Measurements from ENCODE around the gene ZNF618.

ZNF618 gene, protein sequence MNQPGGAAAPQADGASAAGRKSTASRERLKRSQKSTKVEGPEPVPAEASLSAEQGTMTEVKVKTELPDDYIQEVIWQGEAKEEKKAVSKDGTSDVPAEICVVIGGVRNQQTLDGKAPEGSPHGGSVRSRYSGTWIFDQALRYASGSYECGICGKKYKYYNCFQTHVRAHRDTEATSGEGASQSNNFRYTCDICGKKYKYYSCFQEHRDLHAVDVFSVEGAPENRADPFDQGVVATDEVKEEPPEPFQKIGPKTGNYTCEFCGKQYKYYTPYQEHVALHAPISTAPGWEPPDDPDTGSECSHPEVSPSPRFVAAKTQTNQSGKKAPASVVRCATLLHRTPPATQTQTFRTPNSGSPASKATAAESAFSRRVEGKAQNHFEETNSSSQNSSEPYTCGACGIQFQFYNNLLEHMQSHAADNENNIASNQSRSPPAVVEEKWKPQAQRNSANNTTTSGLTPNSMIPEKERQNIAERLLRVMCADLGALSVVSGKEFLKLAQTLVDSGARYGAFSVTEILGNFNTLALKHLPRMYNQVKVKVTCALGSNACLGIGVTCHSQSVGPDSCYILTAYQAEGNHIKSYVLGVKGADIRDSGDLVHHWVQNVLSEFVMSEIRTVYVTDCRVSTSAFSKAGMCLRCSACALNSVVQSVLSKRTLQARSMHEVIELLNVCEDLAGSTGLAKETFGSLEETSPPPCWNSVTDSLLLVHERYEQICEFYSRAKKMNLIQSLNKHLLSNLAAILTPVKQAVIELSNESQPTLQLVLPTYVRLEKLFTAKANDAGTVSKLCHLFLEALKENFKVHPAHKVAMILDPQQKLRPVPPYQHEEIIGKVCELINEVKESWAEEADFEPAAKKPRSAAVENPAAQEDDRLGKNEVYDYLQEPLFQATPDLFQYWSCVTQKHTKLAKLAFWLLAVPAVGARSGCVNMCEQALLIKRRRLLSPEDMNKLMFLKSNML

DNA sequence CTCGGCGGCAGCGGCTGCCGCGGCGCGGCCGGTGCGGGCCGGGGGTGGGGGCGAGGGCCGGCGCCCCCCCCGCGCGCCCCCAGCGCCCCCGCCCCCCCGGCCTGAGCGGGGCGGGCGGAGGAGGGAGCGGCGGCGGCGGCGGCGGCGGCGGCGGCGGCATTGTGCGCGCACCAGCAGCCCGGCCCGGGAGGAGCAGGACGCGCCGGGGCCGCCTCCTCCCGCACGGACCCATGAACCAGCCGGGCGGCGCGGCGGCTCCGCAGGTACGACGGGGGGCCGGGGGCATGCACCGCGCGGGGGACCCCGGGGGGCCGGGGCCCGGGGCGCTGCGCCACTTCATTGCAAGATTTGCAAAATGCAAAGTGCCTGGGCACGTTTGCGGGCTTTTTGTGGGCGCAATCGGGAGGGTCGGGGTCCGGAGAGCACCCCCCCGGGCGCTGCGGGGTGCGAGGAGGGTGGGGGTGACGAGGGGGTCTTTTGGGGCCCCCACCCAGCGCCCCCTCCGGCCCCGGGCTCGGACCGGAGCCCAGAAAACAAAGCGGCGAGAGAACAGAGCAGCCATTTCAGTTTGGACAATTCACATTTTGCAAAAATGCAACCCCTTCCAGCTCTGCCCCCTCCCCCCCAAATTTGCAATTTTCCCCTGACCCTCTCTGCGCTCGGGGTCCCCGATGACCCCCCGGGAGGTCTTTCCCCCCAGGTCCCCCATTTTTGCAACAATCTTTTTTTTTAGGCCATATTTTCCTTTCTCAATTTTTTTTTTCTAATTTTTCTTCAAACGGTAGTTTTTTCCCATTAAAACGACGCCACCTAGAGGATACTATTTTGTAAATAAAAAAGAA lies at the start of gene ZNF618:
Gene ZNF618, plus strand, starts transcription at position 159 of the 842 bp plus-strand sequence. Its CDS starts 72 bp downstream, at position 231.
- peak; percentile 90 for FAIRE-seq

DNA sequence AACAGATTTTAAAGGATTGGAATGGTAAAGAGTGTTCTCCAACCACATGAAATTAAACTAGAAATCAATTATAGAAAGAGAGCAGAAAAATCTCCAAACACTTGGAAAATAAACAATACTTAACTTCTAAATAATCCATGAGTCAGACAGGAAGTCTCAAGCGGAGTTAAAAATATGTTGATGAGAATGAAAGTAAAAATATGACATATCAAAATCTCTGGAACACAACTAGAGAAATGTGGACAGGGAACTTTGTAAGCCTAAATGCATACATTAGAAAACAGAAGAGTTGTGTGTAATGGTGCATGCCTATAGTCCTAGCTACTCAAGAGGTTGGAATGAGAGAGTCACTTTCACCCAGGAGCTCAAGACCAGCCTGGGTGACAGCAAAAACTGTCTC lies 47.9 kb upstream of the ZNF618 start:
- no peak for FAIRE-seq

DNA sequence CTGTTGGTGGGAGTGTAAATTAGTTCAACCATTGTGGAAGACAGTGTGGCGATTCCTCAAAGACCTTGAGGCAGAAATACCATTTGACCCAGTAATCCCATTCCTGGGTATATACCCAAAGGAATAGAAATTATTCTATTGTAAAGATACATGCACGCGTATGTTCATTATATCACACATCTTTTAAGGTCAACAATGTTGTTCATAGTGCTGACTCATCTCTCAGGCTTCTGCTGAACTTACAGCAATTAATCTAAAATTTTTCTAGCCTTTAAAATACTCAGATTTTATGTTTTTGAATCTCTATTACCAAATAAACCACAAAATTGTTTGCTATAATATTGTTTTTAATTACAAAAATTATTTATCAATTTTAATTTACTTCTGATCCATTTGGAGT lies 38.8 kb upstream of the ZNF618 start:
- no peak for FAIRE-seq

DNA sequence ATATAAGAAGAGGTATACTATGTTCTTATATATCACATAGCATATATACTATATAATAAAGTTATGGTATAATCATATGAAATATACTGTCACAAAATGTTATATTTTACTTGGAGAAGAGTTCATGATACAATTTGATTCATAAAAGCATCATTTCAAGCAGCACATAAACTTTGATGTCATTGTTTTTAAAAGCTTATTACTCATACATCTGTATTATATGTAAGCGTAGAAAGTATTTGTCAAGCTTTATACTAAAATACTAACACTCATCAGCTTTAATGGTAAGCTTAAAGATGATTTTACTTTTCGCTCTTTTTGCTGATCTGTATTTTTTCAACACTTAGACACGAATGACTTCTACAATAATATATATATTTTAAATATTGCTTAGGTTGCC lies 34.0 kb upstream of the ZNF618 start:
- FAIRE-seq, result no peak

DNA sequence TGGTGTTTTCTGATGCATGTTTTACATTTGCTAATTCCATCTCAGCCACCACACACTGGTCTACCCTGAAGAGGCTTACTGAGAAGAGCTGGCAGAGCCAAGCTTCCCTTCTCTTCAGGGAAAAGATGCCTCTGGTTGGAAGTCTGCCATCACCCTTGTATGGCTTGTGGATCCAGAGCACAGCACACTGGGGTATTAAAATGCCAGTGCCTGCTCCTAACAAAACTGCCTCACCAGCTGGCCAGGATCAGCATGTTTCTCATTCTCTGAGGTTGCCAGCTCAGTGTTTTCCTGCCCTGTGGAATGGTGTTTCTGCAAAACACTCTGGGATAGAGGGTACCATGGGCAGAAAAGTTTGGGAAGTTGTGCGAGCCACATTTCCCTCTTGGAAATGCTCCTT lies 31.6 kb upstream of the ZNF618 start:
- no peak for FAIRE-seq

DNA sequence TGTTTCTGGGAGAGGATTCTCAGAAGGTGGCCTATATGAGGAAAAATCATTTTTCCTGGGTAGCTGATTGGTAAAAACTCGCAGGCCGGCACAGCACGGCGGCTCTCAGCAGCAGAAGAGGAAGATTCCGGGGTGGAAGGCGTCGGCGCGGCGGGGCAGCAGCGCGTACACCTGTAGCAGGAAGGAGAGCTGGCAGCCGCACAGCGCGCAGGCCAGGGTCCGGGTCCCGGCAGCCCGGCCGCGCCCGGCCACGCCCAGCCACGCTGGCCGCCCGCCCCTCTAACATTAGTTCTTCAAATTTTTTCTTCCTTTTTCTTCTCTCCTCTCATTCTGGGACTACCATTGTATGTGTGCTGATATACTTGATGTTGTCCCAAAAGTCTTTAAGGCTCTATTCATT lies 24.8 kb upstream of the ZNF618 start:
- no peak for FAIRE-seq

DNA sequence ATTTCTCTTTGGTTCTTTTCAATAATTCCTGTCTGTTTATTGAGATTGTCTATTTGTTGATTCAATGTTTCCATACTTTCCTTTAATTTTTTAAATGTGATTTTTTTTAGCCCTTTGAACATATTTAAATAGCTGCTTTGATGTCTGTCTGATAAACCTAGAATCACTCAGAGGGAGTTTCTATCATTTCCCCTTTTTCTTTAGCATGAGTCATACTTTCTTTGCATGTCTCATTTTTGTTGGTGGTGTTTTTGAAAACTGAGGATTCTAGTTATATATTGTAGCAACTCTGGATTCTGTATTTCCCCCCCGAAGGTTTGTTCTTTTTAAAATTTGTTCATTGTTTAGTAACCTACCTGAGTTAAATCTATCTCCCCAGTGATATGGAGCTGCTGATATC lies 24.2 kb upstream of the ZNF618 start:
- FAIRE-seq, result no peak

DNA sequence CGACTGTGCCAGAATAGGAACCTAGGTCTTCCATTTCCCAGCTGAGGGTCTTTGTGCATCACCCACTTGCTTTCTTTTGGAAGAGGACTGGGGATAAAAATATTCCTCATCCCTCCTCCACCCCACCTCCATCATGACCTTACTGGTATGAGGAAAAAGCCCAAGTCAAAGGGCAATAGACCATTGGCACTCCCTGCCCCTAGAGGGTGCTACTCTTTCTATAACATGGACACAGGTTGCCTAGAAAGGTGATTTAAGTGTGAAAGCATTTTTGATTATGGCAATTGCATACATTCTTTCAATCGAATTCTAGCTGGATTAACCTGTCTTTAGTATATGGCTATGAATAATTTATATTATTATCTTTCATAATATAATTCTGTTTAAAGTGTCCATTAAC lies 22.8 kb upstream of the ZNF618 start:
- peak; percentile 21 for FAIRE-seq

DNA sequence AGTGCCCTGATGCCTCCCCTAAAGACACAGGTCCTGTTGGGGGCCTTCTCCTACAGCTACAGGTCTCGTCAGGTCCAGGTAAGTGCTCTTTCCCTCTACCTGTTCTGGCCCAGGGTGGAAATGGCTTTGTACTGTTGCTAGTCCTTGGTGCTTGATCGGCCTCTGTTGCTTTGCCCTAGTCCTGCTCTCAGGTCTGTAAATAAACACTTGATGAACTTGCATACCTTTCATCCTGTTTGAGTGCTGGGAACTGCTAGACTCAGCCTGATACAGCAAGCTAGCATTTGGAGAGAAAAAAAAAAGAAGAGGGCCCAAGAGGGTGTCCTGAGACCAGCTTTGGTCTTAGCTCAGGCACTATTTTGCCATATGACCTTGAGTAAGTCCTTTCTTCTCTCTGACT lies 21.8 kb upstream of the ZNF618 start:
- FAIRE-seq, result no peak

DNA sequence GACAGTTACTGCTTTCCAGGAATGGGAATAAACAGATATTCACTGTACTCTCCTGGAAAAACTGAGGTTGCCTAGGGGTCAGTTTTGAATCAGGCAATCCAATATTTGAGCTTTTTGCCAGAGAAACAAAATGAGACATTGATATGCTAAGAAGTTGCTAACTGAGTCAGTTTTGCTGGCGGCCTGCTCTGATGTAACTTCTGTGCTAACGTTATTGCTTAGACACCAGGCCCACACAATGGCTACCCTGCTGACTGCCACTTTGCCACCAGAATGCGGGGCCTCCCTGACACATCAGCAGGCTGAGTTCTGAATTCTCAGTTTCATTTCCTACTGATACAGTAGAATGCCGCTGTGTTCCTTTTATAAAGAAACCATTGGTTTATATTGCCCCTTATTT lies 18.2 kb upstream of the ZNF618 start:
- FAIRE-seq, result no peak

DNA sequence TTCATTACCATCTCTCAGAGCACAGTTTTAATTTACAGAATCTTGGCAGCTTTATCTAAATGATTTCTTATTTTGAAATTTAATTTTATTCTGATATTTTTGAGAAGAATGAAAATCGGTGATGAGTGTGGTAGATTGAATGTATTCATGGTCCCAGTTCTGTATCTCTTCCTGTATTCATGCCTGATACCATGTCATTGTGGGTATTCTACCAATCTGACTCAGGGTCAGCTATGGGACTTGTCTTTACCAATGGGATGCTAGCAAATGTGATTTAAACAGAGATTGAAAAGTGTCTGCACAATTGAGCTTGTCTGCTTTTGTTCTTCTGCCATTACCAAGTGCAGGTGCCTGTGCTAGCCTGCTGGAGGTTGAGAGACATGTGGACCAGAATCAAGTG lies 17.8 kb upstream of the ZNF618 start:
- no peak for FAIRE-seq

DNA sequence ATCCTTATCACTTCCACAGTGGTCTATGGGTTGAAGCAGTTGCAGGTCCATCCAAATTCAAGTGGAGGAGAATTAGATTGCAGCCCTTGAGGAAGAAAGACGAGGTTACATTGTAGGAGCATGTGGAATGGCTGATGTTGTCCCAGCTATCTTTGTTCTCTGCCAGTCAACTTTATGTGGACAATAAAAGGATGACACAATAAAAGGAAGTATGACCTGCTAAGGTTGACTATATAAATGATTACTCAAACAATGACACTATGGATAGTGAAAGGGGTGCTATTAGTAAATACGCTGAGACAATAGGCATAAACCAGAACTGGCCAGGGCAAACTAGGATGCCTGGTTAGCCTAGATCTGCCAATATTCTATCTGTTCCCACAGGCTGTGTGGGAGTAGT lies 12.8 kb upstream of the ZNF618 start:
- no peak for FAIRE-seq

DNA sequence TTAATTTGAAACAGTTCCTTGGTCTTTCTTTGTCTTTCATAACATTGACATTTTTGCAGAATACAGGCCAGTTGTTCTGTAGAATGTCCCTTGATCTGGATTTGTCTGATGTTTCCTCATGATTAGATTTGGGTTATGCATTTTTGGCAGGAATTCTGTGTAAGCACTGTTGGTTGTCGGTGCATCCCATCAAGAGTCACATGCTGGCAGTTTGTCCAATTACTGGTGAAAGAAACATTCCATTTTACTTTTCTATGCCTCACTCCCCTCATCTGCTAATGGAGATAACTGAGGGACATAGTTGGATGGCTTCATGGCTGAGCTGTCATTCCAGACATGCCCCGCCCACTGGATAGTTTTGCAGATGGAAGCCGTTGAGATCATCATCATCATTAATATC lies 7.6 kb upstream of the ZNF618 start:
- FAIRE-seq, result no peak

DNA sequence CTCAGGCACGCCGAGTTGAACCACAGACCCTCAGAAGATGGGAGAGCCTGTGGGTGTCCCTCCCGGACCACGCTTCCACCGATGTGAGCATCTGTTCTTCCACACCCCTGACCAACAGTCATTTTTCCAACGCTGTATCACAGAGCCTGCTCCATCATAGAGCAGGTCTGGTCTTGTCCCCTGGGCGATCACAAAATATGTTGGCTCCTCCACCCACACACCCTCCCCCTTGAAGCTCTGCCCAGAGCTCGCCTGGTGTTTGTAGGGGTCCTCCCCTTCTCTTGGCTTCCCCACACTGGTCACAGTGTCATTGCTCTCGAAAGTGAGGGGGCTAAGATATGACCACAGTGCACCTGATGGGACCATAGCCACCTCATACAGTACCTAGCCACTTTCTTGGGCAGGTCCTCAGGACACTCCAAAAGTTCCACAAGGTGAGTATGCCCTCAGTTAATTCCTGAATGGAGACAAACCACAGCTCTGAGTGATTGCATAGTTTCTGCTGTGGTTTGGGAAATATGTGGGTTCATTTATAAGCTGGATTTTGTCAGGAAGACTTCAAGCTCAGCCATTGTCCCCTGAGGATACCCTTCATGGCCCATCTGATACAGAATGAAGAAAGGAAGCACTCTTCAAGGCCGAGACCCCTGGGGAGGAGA lies 3.5 kb upstream of the ZNF618 start:
- FAIRE-seq, result no peak

DNA sequence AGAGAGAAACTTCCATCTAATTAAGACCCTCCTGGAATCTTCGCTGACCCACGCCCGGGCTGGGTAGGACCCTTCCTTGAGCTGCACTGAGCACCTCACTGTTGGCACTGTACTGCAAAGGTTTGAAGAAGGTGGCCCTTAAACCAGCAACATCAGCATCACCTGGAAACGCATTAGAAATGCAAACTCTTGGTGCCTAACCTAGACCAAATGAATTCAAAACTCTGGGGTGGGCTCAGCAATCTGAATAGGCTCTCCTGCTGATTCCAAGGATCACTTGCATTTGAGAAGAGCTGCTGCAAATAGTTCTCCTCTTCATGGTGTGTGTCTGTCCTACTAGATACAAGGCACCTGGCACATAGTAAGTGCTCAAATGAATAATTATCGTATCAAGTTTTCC lies 2.7 kb upstream of the ZNF618 start:
- no peak for FAIRE-seq

DNA sequence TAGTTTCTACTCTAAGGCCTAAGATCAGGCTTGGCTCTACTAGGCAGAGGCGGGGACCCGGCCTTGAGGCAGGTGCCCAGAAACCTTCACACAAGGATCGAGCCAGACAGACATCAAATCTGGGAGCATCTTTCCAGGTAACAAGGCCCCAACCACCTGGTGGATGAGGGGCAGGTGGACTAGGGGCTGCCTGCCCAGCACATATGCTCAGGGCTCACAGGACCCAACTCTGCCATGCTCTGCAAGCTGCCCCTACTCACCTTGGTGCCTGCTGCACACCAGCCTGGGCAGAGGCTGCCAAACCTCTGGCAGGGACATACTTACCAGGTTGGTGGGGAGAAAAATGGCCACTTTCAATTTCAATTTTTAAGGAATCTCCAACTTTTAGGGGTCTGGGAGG lies 2.2 kb upstream of the ZNF618 start:
- no peak for FAIRE-seq

DNA sequence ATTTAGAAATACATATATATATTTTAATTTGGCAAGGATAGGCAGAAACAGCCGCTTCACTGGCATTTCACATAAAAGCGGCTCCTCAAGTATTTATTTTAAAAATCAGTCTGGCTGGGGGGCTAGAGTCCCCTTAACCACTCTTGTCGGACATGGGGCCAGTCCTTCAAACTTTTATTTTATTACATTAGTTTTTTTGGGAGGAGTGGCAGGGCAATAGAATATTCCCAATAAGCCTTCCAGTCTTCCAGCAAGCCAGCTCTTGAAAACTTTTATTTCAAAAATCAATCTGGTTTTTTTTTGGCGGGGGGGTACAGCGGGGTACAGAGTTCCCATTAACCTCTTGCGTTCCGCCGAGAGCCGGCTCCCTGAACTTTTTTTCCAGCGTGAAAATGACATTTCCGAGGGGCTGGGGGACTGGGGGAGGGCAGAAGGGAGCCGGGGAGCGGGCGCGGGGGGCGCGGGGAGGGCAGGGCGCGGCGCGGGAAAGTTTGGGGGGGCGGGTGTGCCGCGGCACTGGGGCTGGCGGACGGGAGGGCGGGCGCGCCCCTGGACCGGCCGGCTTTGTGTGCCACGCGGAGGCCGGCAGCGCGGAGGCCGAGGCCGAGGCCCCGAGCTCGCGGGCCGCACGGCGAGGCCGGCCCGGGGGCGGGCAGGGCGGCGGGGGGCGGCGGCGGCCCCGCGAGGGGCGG lies 504 bp upstream of the ZNF618 start:
- no peak for FAIRE-seq

DNA sequence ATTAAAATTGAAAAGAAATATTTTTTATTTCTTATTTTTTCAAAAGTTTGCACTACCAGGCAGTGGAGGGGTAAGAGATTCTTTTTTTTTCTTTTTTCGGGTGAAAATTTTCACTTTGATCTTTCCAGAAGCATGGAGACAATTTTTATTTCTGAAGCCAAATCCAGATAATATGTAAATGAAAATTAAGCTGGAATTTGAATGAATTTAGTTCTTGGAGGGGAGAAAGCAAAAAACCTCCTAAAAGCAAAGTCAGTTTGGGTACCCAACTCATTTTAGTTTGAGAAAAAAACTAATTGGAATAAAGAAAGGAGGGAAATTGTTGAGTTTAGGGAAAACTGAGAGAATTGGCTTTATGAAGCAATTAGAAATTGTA lies 872 bp downstream of the ZNF618 start:
- FAIRE-seq, result no peak

DNA sequence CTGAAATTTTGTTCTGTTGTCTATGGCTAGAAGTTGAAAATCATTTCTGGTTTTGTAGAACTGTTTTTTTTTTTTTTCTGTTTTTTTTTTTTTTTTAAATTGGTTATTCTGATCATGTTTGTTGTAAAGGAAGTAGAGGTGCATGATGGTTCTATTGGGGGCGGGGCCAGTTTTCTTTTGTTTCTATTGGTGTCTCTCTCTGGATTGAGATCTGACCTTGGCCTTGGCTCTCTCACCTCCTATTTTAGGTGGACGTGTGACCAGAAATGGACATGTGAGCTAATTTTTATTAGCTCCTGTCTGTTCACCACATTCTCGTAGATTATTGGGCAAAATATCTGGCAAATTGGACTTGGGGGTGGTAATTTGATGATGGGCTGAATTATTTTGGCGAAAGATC lies 3.2 kb downstream of the ZNF618 start:
- FAIRE-seq, result no peak

DNA sequence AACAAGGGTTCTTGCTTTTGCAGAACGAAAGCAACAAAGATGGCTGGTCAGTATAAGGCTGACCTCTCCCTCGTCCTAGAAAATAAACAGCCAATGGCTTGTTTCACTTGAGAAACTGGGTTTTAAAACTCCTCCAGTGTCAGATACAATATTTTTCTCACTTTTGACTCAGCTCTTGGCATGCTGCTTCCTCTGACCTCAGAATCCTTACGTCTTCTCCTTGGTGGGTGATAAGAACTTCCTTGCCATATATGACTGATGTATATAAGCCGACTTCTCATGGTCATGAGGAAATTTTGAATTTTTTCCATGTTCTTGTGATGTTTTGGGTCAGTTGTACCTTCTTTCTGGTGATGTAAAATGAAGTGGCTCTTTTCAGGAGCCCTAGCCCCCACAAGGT lies 3.8 kb downstream of the ZNF618 start:
- no peak for FAIRE-seq

DNA sequence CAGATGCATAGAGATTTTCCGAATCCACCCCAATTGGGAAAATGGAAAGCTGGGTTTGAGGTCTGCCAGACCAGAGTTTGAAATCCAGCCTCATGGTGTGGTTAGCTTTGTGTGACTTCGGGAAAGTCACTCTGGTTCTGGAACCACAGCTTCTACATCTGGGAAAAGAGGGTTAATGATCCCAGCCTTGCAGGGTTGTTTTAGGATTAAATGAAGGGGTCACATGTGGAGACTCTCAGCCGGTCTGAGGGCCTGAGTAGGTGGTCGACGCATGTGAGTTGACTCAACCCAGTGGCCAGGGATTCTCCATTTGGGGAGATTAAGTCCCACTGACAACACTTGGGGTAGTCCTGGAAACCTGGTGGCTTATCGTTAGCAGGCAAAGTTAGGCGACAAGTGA lies 6.1 kb downstream of the ZNF618 start:
- no peak for FAIRE-seq

DNA sequence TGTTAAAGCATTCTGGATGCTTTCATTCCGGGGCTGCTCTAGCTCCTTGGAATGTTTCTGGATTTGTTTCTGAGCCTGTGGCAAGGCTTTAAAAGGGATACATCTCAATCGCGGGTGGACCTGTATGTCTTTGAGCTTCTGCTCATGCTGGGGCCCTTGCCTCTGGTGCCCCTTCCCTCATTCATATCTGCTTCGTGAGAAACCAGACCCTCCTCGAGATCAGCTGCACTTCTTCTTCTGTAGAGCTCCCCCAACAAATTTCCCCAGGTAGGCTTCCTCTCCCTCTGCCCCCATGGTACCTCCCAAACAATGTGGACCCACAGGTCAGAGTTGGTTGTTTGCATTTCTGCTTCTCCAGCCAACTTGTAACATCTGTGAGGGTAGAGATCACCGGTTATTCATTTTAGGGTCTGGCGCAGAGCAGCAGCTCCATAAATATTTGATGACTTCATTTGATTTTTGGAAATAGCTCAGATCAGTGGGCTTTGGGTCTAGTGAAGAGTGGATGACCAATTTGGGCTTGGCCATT lies 6.6 kb downstream of the ZNF618 start:
- no peak for FAIRE-seq
